ENCODE results near the gene IL5. TPM values are rescaled to one million over a fixed set of nuclear protein-coding genes. Genes with fewer than 3 reads are reported as not detected.

The IL5 gene
- total RNA-seq, 4 donors from 2014 or later: not detected

DNA sequence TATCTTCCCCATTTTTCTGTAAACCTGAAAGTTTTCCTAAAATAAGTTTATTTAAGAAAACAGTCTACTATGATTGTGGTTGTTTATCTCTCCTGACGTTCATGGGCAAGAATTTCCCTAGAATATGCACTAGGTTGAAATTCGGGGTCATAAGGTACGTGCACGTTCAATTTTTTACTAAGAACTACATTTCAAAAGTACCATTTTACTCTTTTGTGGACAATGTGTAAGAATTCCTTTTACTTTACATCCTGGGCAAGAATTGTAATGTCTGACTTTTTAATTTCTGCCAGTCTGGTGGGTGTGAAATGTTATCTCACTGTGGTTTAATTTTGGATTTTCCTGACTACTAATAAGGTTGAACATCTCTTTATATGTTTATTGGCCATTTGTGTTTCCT is 12.4 kb downstream of the IL5 start:
- no peak for DNase-seq (ENCODE audit: extremely low spot score)
- Histone ChIP-seq H3K4me3 (no peak overlapping the region), H3K36me3 (no peaks in the 10 kb centered on the region), H3K9me3 (no peaks in the 10 kb centered on the region), H3K27me3 (no peaks in the 10 kb centered on the region), H3K4me1 (peaks cover 0 to 5% (median 4%) of the 10 kb centered on the region in 4 donors), H3K27ac (replicated peaks in 1 of 4) (no peak overlapping the region)
- WGBS: 85% methylated on average over 4 of the region's 4 CpGs
- TF ChIP-seq POLR2AphosphoS5 (IDR thresholded peaks at IDR 0.05) (no peak), CTCF (IDR thresholded peaks at IDR 0.05) (no peak), POLR2A (IDR thresholded peaks at IDR 0.05; ENCODE audit: low read depth) (no peak), EP300 (IDR thresholded peaks at IDR 0.05) (no peak)
- intact Hi-C loops (cut with DNase I): no loop called here

DNA sequence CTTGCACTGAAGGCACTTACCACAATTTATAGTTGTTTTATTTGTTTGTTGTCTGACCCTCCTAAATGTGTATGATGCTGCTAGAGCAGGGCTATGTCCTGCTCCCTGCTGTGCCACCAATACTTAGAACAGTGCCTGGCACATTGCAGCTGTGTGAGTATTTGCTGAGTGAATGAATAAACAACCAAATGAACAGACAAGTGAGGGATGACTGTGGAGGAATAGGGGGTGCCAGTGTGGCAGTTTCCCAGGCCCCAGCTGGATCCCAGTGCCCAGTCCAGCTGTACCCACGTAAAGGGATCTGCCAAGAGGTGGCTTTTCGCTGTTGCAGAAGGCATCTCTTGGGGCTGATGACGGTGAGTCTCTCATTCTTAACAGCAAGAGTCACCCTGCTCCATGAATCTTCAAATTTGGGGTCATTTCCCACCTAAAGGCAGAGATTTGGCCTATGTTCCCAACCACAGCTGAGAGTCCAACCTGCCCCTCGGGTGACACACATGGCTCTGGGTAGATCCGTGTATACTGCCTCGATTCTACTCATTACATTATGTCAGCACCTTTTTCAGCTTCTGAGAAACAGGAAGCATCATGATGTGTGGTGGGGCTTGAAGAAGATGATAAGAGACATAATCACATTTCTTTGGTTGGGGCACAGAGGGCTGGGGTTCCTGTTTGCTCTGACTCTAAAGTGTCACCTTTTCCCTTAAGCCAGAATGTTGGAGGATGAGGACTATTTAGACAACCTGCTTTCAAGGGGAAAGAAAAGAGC is 14.3 kb downstream of the IL5 start:
- no peaks in the 10 kb centered on the region for H3K27me3 ChIP-seq
- no peak for TF ChIP-seq CTCF (IDR thresholded peaks at IDR 0.05)
- no peak for TF ChIP-seq POLR2AphosphoS5 (IDR thresholded peaks at IDR 0.05)
- TF ChIP-seq EP300 (IDR thresholded peaks at IDR 0.05): no peak
- TF ChIP-seq POLR2A (IDR thresholded peaks at IDR 0.05; ENCODE audit: low read depth): no peak
- H3K36me3 ChIP-seq: no peaks in the 10 kb centered on the region
- 44% methylated on average over 3 of the region's 6 CpGs for WGBS
- H3K4me1 ChIP-seq: peaks cover 0 to 5% (median 4%) of the 10 kb centered on the region in 4 donors
- H3K9me3 ChIP-seq: no peaks in the 10 kb centered on the region
- no peak overlapping the region for H3K4me3 ChIP-seq
- intact Hi-C loops (cut with DNase I): no loop called here
- no peak for DNase-seq (ENCODE audit: extremely low spot score)
- no peak overlapping the region for H3K27ac ChIP-seq (replicated peaks in 1 of 4)

- peaks cover 0 to 5% (median 4%) of the 10 kb centered on the region in 4 donors for H3K4me1 ChIP-seq
- no peak overlapping the region for H3K27ac ChIP-seq (replicated peaks in 1 of 4)
- no peak for DNase-seq (ENCODE audit: extremely low spot score)
- no peaks in the 10 kb centered on the region for H3K9me3 ChIP-seq
- intact Hi-C loops (cut with DNase I): no loop called here
- no peak overlapping the region for H3K4me3 ChIP-seq
- TF ChIP-seq CTCF (IDR thresholded peaks at IDR 0.05) (no peak), POLR2A (IDR thresholded peaks at IDR 0.05; ENCODE audit: low read depth) (no peak), EP300 (IDR thresholded peaks at IDR 0.05) (no peak), POLR2AphosphoS5 (IDR thresholded peaks at IDR 0.05) (no peak)
- H3K36me3 ChIP-seq: no peaks in the 10 kb centered on the region
- WGBS: 99% methylated on average over 2 of the region's 2 CpGs
- no peaks in the 10 kb centered on the region for H3K27me3 ChIP-seq
These were observed 15.3 kb downstream of the IL5 start for GRCh38 chr5:132528021-132528420.

- no peaks in the 10 kb centered on the region for H3K9me3 ChIP-seq
- H3K4me1 ChIP-seq: peaks cover 0 to 5% (median 4%) of the 10 kb centered on the region in 4 donors
- intact Hi-C loops (cut with DNase I): no loop called here
- H3K27me3 ChIP-seq: no peaks in the 10 kb centered on the region
- H3K4me3 ChIP-seq: no peak overlapping the region
- no peak for DNase-seq (ENCODE audit: extremely low spot score)
- 73% methylated on average over 8 of the region's 8 CpGs for WGBS
- TF ChIP-seq EP300 (IDR thresholded peaks at IDR 0.05) (no peak), CTCF (IDR thresholded peaks at IDR 0.05) (no peak), POLR2A (IDR thresholded peaks at IDR 0.05; ENCODE audit: low read depth) (no peak), POLR2AphosphoS5 (IDR thresholded peaks at IDR 0.05) (no peak)
- no peak overlapping the region for H3K27ac ChIP-seq (replicated peaks in 1 of 4)
- no peaks in the 10 kb centered on the region for H3K36me3 ChIP-seq
These were observed 16.3 kb downstream of the IL5 start for GRCh38 chr5:132526974-132527564.
